IMR-90 (cell line): Measurements from ENCODE around the gene VPS54. TPM values are rescaled to one million over a fixed set of nuclear protein-coding genes. Genes with fewer than 3 reads are reported as not detected.

Source experiments
- ATAC-seq: fragments of 200-7000 bp; cut with Tn5 transposase; 2 replicates; pipeline ENCODE4 v1.9.1; 2020; ENCODE audit warnings: low read depth, mild to moderate bottlenecking, moderate library complexity
- BruUV-seq: library from RNA; stranded (reverse); fragments of 400-500 nt; replicated peaks from 2 replicates; lab custom pipeline; 2021; lab: Mats Ljungman, UMichigan
- CTCF ChIA-PET: fragments of 300-600 bp; formaldehyde crosslinking; extraction: SDS; loops from one replicate; lab custom pipeline; 2021; ENCODE audit warnings: antibody characterized with exemption; lab: Yijun Ruan, JAX
- POLR2A ChIA-PET: fragments of 300-600 bp; sonication (Branson Sonifier 250); formaldehyde crosslinking; loops from one replicate; lab custom pipeline; 2022; ENCODE audit warnings: antibody characterized with exemption; ENCODE audit not compliant: unreplicated experiment; lab: Charles Lee
- DNase-seq: peaks from one replicate; pipeline ENCODE4 v3.0.0; 2013
- H2AFZ ChIP-seq: replicated peaks from 2 replicates; pipeline ENCODE3; 2013; ENCODE audit warnings: low read length, mild to moderate bottlenecking; ENCODE audit not compliant: poor library complexity
- H2AK5ac ChIP-seq: 2 replicates; pipeline ENCODE4 v1.6.1; 2013; ENCODE audit warnings: low read depth, low read length, inconsistent platforms
- H2AK9ac ChIP-seq: replicated peaks from 2 replicates; pipeline ENCODE3; 2013; ENCODE audit warnings: mild to moderate bottlenecking, low read depth, low read length, moderate library complexity; ENCODE audit not compliant: poor library complexity
- H2BK120ac ChIP-seq: 2 replicates; pipeline ENCODE4 v1.6.1; 2013; ENCODE audit warnings: low read depth, low read length, inconsistent platforms
- H2BK15ac ChIP-seq: 3 replicates; pipeline ENCODE4 v1.6.1; 2013; ENCODE audit warnings: low read depth, low read length, inconsistent platforms
- H2BK20ac ChIP-seq: 2 replicates; pipeline ENCODE4 v1.6.1; 2013; ENCODE audit warnings: low read depth, mild to moderate bottlenecking, inconsistent platforms, low read length, moderate library complexity
- H2BK5ac ChIP-seq: 2 replicates; pipeline ENCODE4 v1.6.1; 2013; ENCODE audit warnings: mild to moderate bottlenecking, low read depth, low read length, inconsistent platforms; ENCODE audit not compliant: poor library complexity, severe bottlenecking
- H3K14ac ChIP-seq: replicated peaks from 2 replicates; pipeline ENCODE4 v1.6.1; 2013; ENCODE audit warnings: low read depth, low read length, inconsistent platforms
- H3K18ac ChIP-seq: 2 replicates; pipeline ENCODE4 v1.6.1; 2013; ENCODE audit warnings: low read depth, low read length, control low read depth
- H3K23ac ChIP-seq: 2 replicates; pipeline ENCODE4 v1.6.1; 2013; ENCODE audit warnings: low read depth, low read length, inconsistent platforms
- H3K27ac ChIP-seq: 2 replicates; pipeline ENCODE4 v1.5.1; 2013; ENCODE audit warnings: mild to moderate bottlenecking, control low read depth, low read length; ENCODE audit not compliant: insufficient read depth
- H3K27me3 ChIP-seq: 2 replicates; pipeline ENCODE4 v1.6.1; 2013; ENCODE audit warnings: low read length; ENCODE audit not compliant: control insufficient read depth, insufficient read depth
- H3K36me3 ChIP-seq: 2 replicates; pipeline ENCODE4 v1.6.1; 2013; ENCODE audit warnings: low read length, mixed read lengths; ENCODE audit not compliant: control insufficient read depth, insufficient read depth
- H3K4ac ChIP-seq: 2 replicates; pipeline ENCODE4 v1.6.1; 2013; ENCODE audit warnings: low read depth, low read length, inconsistent platforms
- H3K4me1 ChIP-seq: 2 replicates; pipeline ENCODE4 v1.6.1; 2013; ENCODE audit warnings: low read length, mixed read lengths; ENCODE audit not compliant: control insufficient read depth, insufficient read depth
- H3K4me2 ChIP-seq: 2 replicates; pipeline ENCODE4 v1.6.1; 2013; ENCODE audit warnings: low read depth, mild to moderate bottlenecking, control low read depth, low read length, moderate library complexity
- H3K4me3 ChIP-seq: 2 replicates; pipeline ENCODE4 v1.5.1; 2013; ENCODE audit warnings: low read depth, mild to moderate bottlenecking, control low read depth, low read length, moderate library complexity; ENCODE audit not compliant: insufficient read depth
- H3K56ac ChIP-seq: 2 replicates; pipeline ENCODE4 v1.6.1; 2013; ENCODE audit warnings: low read length, inconsistent platforms; ENCODE audit not compliant: insufficient read depth; ENCODE audit errors: extremely low read depth
- H3K79me1 ChIP-seq, 2 experiments: 2 replicates each; pipeline ENCODE4 v1.6.1; 2013; ENCODE audit warnings: low read length in 2 of 2, inconsistent platforms in 1 of 2, low read depth in 1 of 2
- H3K9ac ChIP-seq: 2 replicates; pipeline ENCODE4 v1.6.1; 2013; ENCODE audit warnings: low read depth, low read length, control low read depth
- H3K9me1 ChIP-seq: 2 replicates; pipeline ENCODE4 v1.6.1; 2013; ENCODE audit warnings: low read length, inconsistent platforms; ENCODE audit not compliant: insufficient read depth
- H3K9me3 ChIP-seq: 2 replicates; pipeline ENCODE4 v1.6.1; 2013; ENCODE audit warnings: low read length; ENCODE audit not compliant: control insufficient read depth, insufficient read depth
- H4K20me1 ChIP-seq: 2 replicates; pipeline ENCODE4 v1.6.1; 2013; ENCODE audit warnings: low read length, inconsistent platforms; ENCODE audit not compliant: insufficient read depth
- H4K5ac ChIP-seq: 2 replicates; pipeline ENCODE4 v1.6.1; 2013; ENCODE audit warnings: mild to moderate bottlenecking, low read depth, low read length, control low read depth
- H4K8ac ChIP-seq, 2 experiments: 2 replicates each; pipeline ENCODE4 v1.6.1; 2013; ENCODE audit warnings: low read depth in 2 of 2, low read length in 2 of 2, control low read depth in 1 of 2, inconsistent platforms in 1 of 2
- H4K91ac ChIP-seq: 2 replicates; pipeline ENCODE4 v1.6.1; 2013; ENCODE audit warnings: low read depth, low read length, inconsistent platforms; ENCODE audit not compliant: insufficient read depth
- BHLHE40 ChIP-seq: fragments of 150-350 bp; IDR thresholded peaks from 2 replicates; pipeline ENCODE4 v1.6.1; 2016; ENCODE audit warnings: mild to moderate bottlenecking, low read depth, low read length
- CTCF ChIP-seq: conservative IDR thresholded peaks from 2 replicates; pipeline ENCODE4 v1.5.1; 2012; ENCODE audit warnings: mild to moderate bottlenecking, low read depth, low read length, improper control_type of control experiment
- MXI1 ChIP-seq: IDR thresholded peaks from 2 replicates; pipeline ENCODE4 v1.6.1; 2012; ENCODE audit warnings: low read depth, mild to moderate bottlenecking, low read length, moderate library complexity, borderline replicate concordance
- SMC3 ChIP-seq: fragments of 150-350 bp; IDR thresholded peaks from 2 replicates; pipeline ENCODE4 v1.6.1; 2016; ENCODE audit warnings: low read depth, mild to moderate bottlenecking, antibody characterized with exemption, low read length, moderate library complexity
- WGBS, 2 experiments: methylation state at CpG; one replicate each; pipeline versions ENCODE4 v1.1.5 to v1.1.7; 2013; ENCODE audit warnings: missing lambda C conversion rate in 2 of 2; ENCODE audit not compliant: insufficient read length in 1 of 2; ENCODE audit errors: extremely low coverage in 2 of 2; 5-methylcytosine and 5-hydroxymethylcytosine counted together
- dilution Hi-C: fragments of 300-500 bp; cut with HindIII; formaldehyde crosslinking; loops from one replicate; pipeline ENCODE4 v1.14.3; 2018; ENCODE audit warnings: low sequenced_read_pairs; ENCODE audit not compliant: unreplicated experiment
- in situ Hi-C: fragments of 300-500 bp; cut with MboI; formaldehyde crosslinking; loops from 3 replicates; pipeline ENCODE4 v1.14.3; 2019; ENCODE audit warnings: low sequenced_read_pairs, inconsistent platforms, mixed read lengths
- intact Hi-C: fragments of 100-400 bp; cut with micrococcal nuclease; formaldehyde crosslinking; loops from 2 replicates; pipeline ENCODE4 v1.10.0; 2022
- polyA plus RNA-seq, 3 experiments: library from polyadenylated mRNA; depleted of rRNA; stranded (reverse); fragments of >200 nt; gene quantifications; 2 replicates each; pipeline ENCODE4 v1.2.3, GENCODE V29; 2012; ENCODE audit warnings: low replicate concordance in 1 of 3
- total RNA-seq: library from RNA; depleted of rRNA; stranded (reverse); fragments of >200 nt; gene quantifications from 2 replicates; pipeline ENCODE4 v1.2.3, GENCODE V29; 2012

The VPS54 gene
- total and polyA plus RNA-seq, 2 of the 4 experiments (the other 2 are of a cell fraction) = 7.1 to 18.1 TPM

- no CpG with 5 or more reads among the region's 2 CpGs for WGBS, 2 experiments
- Histone ChIP-seq H3K56ac (no peak overlapping the region), H3K14ac (no peak overlapping the region), H3K4me2 (no peak overlapping the region), H3K27ac (no peak overlapping the region), H3K9ac (no peak overlapping the region), H2AFZ (no peak overlapping the region), H3K4me3 (no peak overlapping the region), H3K79me1 (peaks cover 26 to 41% of the 10 kb centered on the region in 2 experiments), H2AK9ac (no peak overlapping the region), H3K23ac (no peak overlapping the region), H2AK5ac (no peak overlapping the region), H2BK20ac (no peak overlapping the region), H3K4me1 (no peaks in the 10 kb centered on the region), H4K20me1 (no peaks in the 10 kb centered on the region; the same call in 1 of the 2 replicates), H2BK15ac (no peak overlapping the region), H4K5ac (no peak overlapping the region), H3K18ac (no peak overlapping the region), H3K9me1 (peaks cover 3% of the 10 kb centered on the region), H3K4ac (no peak overlapping the region), H3K9me3 (no peaks in the 10 kb centered on the region), H4K91ac (no peak overlapping the region), H3K27me3 (no peaks in the 10 kb centered on the region), H2BK120ac (no peak overlapping the region), H3K36me3 (peaks cover 16% of the 10 kb centered on the region; the same call in 1 of the 2 replicates), H4K8ac (no peak overlapping the region), H2BK5ac (no peak overlapping the region)
- TF ChIP-seq MXI1 = no peak
- no peak for TF ChIP-seq BHLHE40
- TF ChIP-seq CTCF = no peak
- no peak for TF ChIP-seq SMC3
- no TSS peak for BruUV-seq
- dilution Hi-C loops = no loop called here
- no peak for DNase-seq
- ChIA-PET CTCF (no interaction called here), POLR2A (no interaction called here)
- intact Hi-C loops = no loop called here
- no peak for ATAC-seq
- in situ Hi-C loops = loop anchor here (10.0 kb wide), 1 partner anchor 195 kb away; no protein-coding TSS in a partner anchor
These were observed 139.3 kb downstream of the VPS54 start for GRCh38 chr2:63879876-63880433.
